Osteocyte (in vitro differentiated cells): ENCODE data around the gene QTRT2. TPM values are rescaled to one million over a fixed set of nuclear protein-coding genes. Genes with fewer than 3 reads are reported as not detected.

Experiments
- DNase-seq: peaks from one replicate; pipeline ENCODE4 v3.0.0; 2021; ENCODE audit warnings: mixed read lengths; ENCODE audit not compliant: unreplicated experiment; ENCODE audit errors: extremely low spot score
- H3K27ac Mint-ChIP-seq: one replicate; pipeline ENCODE4 v1.8.0; 2021; ENCODE audit warnings: mild to moderate bottlenecking, mixed read lengths; ENCODE audit not compliant: unreplicated experiment
- H3K27me3 Mint-ChIP-seq: one replicate; pipeline ENCODE4 v1.8.0; 2021; ENCODE audit warnings: mixed read lengths; ENCODE audit not compliant: unreplicated experiment
- H3K36me3 Mint-ChIP-seq: one replicate; pipeline ENCODE4 v1.8.0; 2021; ENCODE audit warnings: mixed read lengths; ENCODE audit not compliant: unreplicated experiment
- H3K4me1 Mint-ChIP-seq: one replicate; pipeline ENCODE4 v1.8.0; 2021; ENCODE audit warnings: mixed read lengths; ENCODE audit not compliant: unreplicated experiment
- H3K4me3 Mint-ChIP-seq: one replicate; pipeline ENCODE4 v1.8.0; 2021; ENCODE audit warnings: mild to moderate bottlenecking, moderate library complexity, mixed read lengths; ENCODE audit not compliant: unreplicated experiment
- H3K9me3 Mint-ChIP-seq: one replicate; pipeline ENCODE4 v1.8.0; 2021; ENCODE audit warnings: mixed read lengths; ENCODE audit not compliant: unreplicated experiment
- total RNA-seq: library from RNA; stranded (reverse); gene quantifications from 2 replicates; pipeline ENCODE4 v1.2.1, GENCODE V29; 2021
- TF ChIP-seq, protein P1 (sequence below): fragments of 200-600 bp; sonication (generic); IDR thresholded peaks from 2 replicates; pipeline ENCODE4 v1.5.0; 2021; ENCODE audit warnings: antibody characterized with exemption, mild to moderate bottlenecking, moderate library complexity

QTRT2 gene
- total RNA-seq, 1 donor from 2014 or later = 15.4 TPM

DNA sequence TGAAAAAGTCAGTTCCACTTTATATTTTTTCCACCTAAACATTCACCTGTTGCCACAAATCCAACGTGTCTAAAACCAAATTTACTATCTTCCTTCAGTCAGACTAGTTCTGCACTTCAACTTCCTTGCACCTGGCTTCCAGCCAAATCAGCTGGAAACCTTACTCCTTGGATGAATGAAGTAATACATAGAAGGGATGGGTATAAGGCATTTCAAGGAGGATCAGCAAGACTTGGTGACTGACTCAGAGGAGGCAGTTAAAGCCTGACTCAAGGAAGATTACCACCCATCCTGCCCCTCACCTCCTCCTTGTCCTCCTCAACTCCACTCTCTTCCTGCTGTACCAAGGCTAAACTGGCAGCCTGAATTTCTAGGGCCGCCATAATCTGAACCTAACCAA lies 37.1 kb downstream of the QTRT2 start:
- no peaks in the 10 kb centered on the region for H3K9me3 Mint-ChIP-seq
- peaks cover 16% of the 10 kb centered on the region for H3K4me1 Mint-ChIP-seq
- H3K36me3 Mint-ChIP-seq = no peaks in the 10 kb centered on the region
- DNase-seq = no peak
- no peaks in the 10 kb centered on the region for H3K27me3 Mint-ChIP-seq
- H3K4me3 Mint-ChIP-seq = peak overlapping the region; percentile 2
- H3K27ac Mint-ChIP-seq = no peak overlapping the region
- TF ChIP-seq, protein P1, sequence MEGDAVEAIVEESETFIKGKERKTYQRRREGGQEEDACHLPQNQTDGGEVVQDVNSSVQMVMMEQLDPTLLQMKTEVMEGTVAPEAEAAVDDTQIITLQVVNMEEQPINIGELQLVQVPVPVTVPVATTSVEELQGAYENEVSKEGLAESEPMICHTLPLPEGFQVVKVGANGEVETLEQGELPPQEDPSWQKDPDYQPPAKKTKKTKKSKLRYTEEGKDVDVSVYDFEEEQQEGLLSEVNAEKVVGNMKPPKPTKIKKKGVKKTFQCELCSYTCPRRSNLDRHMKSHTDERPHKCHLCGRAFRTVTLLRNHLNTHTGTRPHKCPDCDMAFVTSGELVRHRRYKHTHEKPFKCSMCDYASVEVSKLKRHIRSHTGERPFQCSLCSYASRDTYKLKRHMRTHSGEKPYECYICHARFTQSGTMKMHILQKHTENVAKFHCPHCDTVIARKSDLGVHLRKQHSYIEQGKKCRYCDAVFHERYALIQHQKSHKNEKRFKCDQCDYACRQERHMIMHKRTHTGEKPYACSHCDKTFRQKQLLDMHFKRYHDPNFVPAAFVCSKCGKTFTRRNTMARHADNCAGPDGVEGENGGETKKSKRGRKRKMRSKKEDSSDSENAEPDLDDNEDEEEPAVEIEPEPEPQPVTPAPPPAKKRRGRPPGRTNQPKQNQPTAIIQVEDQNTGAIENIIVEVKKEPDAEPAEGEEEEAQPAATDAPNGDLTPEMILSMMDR = no peak

DNA sequence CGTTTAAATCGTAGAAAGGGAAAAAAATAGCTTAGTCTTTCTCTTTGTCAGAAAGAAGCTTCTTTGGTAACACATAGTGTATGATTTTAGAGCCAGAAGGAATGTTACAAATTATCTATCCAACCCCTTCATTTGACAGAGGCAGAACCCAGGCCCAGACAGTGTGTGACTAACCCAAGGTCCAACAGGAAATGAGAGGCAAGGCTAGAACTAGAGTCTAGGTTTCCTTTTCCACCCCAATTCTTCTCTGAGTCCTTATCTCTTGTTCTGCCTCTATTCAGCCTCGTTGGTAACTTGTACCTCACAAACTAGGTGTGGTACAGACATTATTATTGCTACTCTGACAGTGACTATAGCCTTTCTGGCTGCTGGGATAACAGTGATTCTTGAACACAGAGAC lies 39.3 kb downstream of the QTRT2 start:
- no peaks in the 10 kb centered on the region for H3K9me3 Mint-ChIP-seq
- TF ChIP-seq, protein P1 = no peak
- peaks cover 16% of the 10 kb centered on the region for H3K4me1 Mint-ChIP-seq
- H3K27ac Mint-ChIP-seq = no peak overlapping the region
- H3K27me3 Mint-ChIP-seq = peaks cover 3% of the 10 kb centered on the region
- H3K36me3 Mint-ChIP-seq = no peaks in the 10 kb centered on the region
- DNase-seq = no peak
- no peak overlapping the region for H3K4me3 Mint-ChIP-seq

DNA sequence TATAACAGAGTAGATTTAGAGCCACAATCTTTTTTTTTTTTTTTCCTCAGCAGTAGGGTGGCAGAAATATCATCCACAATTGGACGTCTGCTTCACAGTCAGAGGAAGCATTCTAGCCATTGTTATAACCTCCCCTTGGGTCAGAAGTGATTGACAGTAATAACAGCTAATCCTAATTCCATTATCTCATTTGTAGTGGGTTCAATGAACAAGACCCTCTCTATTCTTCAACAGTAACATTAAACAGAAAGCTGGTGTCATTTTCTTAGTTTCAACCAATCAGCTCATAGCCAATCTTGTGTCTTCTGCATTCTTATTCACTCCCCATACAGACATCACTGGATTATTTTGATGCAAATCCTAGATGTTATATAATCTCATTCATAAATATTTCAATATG lies 44.6 kb downstream of the QTRT2 start:
- Mint-ChIP-seq H3K27ac (no peak overlapping the region), H3K9me3 (no peaks in the 10 kb centered on the region), H3K27me3 (peaks cover 10% of the 10 kb centered on the region), H3K4me3 (no peak overlapping the region), H3K36me3 (no peaks in the 10 kb centered on the region), H3K4me1 (no peaks in the 10 kb centered on the region)
- DNase-seq = no peak
- TF ChIP-seq, protein P1 = no peak

DNA sequence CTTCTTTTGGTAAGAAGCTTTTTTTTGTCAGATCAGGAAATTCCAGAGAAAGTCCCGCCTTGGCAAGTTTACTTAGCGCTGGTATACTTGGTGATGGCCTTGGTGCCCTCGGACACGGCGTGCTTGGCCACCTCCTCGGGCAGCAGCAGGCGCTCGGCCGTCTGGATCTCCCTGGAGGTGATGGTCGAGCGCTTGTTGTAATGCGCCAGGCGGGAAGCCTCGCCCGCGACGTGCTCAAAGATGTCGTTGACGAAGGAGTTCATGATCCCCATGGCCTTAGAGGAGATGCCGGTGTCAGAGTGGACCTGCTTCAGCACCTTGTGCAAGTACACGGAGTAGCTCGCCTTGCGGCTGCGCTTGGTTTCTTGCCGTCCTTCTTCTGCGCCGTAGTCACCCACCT lies 46.6 kb downstream of the QTRT2 start:
- Mint-ChIP-seq H3K4me3 (no peak overlapping the region), H3K27me3 (peaks cover 16% of the 10 kb centered on the region), H3K4me1 (no peaks in the 10 kb centered on the region), H3K36me3 (no peaks in the 10 kb centered on the region), H3K27ac (no peak overlapping the region), H3K9me3 (no peaks in the 10 kb centered on the region)
- TF ChIP-seq, protein P1 = no peak
- DNase-seq = no peak

DNA sequence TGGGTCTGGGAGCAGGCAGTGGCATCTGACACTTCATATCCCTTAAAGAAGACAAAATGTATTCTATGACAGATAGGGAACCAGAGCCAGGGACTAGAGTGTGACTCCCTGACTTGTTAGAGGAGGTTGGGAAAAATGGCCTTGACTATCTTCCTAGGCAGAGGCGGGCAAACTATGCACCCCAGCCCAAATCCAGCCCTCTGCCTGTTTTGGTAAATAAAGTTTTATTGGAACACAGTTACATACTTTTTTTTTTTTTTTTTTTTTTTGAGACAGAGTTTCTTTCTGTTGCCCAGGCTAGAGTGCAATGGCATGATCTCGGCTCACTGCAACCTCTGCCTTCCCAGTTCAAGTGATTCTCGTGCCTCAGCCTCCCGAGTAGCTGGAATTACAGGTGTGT lies 47.3 kb downstream of the QTRT2 start:
- no peaks in the 10 kb centered on the region for H3K36me3 Mint-ChIP-seq
- H3K4me1 Mint-ChIP-seq = no peaks in the 10 kb centered on the region
- DNase-seq = no peak
- H3K27me3 Mint-ChIP-seq = peaks cover 16% of the 10 kb centered on the region
- TF ChIP-seq, protein P1 = no peak
- no peak overlapping the region for H3K4me3 Mint-ChIP-seq
- H3K9me3 Mint-ChIP-seq = no peaks in the 10 kb centered on the region
- no peak overlapping the region for H3K27ac Mint-ChIP-seq
